NK-92 treated with Interleukin-12 subunit alpha and Interleukin-12 subunit beta, amount 100 ng/mL, for 24 hours (cell line): Measurements from ENCODE around the gene KCNA2.
A peak's percentile ranks its signal among the peaks of the same experiment; 100 is the strongest.

Experiments
- DNase-seq: peaks from one replicate; lab custom pipeline; 2025; lab: John Stamatoyannopoulos, UW

The KCNA2 gene

DNA sequence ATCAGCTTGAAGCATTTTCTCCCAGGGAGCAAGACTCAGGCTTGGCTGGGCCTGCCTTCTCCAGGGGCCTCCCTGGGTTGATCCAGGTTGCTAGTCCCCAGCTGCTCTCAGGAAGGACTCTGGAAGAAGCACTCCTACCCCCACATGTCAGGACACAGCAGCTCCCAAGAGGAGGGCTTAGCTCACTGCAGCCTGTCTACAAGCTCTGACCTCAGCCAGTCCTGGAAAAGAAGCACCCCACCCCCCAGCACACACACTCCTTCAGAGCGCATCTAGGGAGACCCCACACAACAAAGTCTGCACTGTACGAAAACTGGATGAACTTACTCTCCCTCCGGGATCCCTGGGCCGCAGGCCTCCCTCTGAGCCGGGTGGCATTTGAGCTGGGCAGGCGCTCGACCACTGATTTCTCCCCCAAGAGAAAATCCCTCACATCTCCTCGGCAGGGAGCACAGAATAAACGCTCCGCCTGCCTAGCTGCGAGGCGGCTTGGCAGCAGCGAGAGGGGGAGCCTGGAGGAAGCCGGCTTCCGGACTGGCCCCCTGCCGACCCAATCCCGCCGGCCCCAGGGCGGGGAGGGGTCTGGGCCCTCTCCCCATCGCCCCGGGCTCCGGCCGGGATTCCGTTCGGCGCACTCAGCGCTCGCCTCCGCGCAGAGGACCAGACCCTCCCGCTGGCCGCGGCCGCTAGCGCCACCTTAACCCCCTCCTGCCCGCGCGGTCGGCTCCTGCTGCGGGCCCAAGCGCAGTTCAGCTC is at the start of gene KCNA2:
TSS of gene KCNA2 (minus strand) at position 458 of the 756 bp plus-strand sequence. CDS start 1,576 bp downstream, outside the sequence.
- no peak for DNase-seq

DNA sequence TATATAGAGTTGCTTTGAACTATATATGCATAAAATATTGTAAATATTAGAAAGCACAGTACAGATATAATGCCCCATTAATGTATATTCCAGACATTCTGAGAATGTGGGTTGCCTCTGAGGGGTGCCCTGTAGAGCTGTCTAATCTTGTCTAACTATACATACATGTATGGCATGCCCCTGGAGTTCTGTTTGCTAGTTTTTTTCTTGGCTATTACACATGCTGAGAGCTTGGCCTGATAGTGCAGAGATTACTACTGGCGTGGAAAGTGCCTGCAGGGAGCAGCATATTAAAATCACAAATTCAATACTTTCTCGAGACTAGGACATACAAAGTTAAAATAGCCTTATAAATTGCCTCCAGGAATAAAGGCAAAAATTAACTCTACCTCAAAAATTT is 44.5 kb upstream of the KCNA2 start:
- no peak for DNase-seq

DNA sequence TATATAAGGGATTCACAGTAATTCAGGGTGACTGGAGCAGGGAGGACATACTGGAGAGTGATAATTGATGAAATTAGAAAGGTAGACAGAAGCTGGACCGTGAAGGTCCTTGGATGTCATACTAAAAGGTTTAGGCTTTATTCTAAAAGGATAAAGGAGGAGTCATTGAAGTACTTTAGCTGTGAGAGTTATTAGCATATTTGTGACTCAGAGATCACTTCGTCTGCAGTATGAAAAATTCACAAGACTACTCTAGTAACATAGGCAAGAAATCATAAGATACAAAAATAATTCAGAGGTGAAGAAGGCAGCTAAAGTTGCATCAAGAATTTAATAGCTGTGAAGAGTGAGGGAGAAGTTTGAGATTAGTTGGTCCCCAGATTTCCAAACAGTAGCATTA is 42.3 kb upstream of the KCNA2 start:
- no peak for DNase-seq

DNA sequence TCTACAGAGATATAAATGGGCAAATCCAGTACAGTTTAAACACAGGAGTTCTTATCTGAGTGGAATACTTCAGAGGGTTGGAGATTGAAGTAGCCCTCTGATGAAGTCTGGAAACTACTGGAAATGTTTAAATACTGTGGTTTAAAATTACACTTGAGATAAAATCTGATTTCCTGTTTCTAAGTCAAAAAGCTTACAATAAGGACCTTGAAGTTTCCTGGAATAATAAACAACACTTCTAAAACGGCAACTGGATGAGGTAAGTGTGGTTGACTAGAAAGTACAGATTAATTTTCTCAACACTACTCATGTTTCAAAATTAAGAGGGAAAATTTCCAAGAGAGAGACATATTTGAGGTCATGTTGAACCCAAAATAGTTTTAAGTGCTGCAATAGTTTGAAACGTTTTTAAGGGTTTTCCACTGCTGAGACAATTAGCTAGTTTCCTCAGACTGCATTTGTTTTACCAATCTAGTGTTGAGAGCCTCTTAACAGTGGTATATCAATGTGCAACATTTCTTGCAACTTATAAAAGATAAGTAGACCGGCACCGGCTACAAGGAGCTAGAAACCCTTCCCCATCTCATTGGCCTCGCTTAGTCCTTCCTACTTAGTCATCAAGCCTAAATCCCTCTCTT is 41.2 kb upstream of the KCNA2 start:
- no peak for DNase-seq

DNA sequence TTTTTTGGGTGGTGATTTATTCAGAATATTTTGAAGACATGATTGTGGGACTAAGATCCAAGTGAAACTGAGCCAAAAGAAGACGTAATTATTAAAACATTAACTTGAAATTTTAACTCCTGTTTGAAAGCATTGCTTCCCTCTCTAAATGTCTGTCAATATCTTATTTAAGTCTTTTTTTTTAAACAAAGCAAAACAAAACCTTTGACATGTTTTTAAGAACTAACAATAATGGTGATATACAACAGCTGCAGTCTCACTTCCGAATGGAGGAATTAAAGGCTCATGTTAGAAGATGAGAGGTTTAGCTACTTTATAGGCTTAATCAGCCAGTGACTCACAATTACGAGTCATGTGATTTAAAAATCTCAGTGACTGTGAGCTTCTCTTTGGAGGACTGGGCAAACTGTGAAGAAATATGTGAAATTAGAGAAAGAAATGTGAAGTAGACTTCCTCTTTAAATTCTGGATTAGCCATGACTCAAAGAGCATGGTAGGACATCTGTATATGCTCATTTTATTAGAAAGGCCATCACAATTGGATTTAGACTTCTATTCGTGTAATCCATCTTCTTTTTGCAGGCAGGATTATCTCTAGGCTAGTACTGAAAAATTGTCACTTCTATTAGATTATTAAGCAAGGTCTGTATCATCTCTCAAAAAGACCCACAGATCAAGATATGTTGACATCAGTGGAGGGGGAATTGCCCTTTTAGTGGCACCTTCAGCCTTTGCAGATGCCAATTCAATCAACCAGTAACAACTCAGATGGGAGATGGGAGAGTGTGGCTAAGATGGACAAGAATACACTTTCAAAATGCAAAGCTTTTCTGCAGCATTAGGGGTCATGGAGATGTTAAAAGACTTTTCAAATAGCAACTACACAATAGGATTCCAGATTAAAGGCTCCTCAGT is 39.9 kb upstream of the KCNA2 start:
- DNase-seq = no peak

GRCh38 chr1:110645211-110645610 is 39.1 kb upstream of the KCNA2 start:
- DNase-seq = no peak

DNA sequence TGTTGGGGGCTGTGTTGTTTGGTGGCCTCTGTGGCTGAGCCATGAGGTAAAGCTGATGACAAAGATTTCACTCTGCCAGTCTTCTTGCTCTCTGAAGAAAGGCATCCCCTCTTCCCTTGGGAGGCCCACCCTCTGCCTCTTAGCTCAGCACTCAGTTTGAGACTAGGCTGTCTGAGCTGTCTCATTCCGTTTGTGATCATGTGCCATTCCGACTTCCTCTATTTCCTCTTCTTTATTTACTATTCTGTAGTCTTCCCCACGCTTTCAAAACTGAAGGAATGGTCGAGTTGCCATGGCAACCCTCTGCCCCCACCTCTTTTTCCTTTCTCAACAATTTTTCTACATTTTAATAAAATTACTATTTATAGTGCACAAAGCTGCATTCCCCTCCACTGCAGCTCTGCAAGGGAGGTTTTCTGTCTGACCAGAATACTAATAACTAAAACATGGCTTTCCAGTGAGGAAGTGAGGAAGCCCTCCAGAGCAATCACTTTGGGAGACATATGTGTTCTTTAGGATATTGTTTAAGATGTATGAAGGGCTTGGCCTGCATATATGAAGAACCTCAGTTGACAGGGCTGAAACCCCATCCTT is 37.8 kb upstream of the KCNA2 start:
- no peak for DNase-seq

DNA sequence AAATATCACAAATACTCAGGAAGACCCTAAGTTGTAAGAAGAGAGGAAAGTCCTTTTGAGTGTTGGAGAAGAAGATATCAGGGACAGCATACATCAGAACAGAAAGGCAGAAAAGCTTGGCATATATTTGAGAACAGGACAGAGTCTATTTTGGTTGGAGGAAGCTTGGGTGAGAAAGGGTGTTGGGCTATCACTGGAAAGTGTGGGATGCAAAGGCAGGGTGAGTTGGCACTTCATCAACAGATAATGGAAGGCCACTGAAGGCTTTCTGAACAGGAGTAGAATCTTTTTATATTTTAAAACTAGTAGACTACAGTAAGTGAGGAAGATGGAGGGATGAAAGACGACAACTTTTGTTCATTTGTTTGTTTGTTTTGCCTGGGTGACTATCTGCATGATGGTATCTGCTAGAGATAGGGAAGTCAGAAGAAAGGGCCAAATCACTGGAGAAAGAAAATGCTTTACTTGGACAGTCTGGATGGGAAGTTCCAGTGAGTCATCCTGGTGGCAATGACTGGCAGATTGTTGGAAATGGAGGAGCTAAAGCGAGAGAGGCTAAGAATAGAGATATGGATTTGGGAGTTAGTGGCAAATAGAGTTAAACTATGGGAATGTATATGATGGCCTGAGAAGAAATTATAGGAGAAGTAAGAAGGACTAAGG is 33.7 kb upstream of the KCNA2 start:
- DNase-seq = no peak

DNA sequence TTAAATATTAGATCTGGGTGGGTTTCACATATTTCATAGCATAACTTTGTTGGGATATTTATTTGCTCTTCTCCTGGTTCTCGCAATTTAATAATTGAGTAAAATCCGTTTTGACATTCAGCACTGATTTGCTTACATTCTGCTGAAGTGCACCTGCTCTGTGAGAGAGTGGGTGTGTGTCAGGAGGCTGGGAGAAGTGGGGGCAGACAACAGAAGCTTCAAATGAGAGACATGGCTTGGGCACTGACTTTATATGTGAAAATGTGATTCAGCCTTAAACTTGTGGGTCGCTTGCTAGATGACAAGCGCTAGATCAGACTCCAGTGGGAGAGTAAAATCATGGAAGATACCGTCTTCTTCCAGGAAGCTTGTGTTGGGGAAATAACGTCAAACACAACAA is 32.4 kb upstream of the KCNA2 start:
- DNase-seq = no peak

DNA sequence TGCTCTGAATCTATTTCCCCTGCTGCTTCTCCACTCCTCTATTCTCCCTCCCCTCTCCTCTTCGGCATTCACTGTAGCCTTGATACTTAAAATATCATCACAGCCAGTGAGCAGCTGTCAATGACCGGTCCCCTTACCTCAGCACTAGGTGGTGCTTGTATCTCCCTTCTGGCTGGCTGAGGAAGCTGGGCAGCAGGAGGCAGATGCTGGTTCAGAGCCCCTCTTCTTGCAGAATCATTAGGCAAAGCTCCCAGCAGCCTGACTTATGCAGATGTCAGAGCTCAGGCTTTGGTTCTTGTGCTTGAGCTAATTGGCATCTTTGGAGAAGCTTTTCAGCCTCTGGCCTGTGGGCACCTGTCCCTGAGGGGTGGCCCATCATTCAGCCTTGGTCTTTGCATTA is 31.9 kb upstream of the KCNA2 start:
- DNase-seq = peak; percentile 48

- DNase-seq = peak; percentile 25
Measured at GRCh38 chr1:110637475-110637874, 31.3 kb upstream of the KCNA2 start.

- DNase-seq = no peak
Measured at GRCh38 chr1:110636149-110636935, 30.2 kb upstream of the KCNA2 start.

DNA sequence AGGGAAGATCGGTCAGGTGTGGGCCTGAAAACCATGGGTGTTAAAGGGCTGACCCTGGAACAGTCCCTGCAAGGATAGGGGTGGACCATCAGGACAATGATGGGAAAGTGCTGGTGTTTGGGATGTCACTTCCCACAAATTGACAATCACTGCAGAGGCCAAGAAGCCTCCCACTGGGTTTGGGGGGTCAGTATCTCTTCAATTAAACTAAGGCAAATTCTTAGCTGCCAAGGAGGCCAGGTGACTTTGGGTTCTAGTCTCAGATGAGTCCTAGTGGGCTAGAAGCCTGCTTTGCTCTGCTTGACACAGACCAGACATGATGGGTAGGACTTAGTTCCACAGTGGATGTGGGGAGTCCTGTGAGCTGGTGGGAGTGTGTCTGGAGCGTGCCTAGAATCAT is 29.3 kb upstream of the KCNA2 start:
- no peak for DNase-seq

DNA sequence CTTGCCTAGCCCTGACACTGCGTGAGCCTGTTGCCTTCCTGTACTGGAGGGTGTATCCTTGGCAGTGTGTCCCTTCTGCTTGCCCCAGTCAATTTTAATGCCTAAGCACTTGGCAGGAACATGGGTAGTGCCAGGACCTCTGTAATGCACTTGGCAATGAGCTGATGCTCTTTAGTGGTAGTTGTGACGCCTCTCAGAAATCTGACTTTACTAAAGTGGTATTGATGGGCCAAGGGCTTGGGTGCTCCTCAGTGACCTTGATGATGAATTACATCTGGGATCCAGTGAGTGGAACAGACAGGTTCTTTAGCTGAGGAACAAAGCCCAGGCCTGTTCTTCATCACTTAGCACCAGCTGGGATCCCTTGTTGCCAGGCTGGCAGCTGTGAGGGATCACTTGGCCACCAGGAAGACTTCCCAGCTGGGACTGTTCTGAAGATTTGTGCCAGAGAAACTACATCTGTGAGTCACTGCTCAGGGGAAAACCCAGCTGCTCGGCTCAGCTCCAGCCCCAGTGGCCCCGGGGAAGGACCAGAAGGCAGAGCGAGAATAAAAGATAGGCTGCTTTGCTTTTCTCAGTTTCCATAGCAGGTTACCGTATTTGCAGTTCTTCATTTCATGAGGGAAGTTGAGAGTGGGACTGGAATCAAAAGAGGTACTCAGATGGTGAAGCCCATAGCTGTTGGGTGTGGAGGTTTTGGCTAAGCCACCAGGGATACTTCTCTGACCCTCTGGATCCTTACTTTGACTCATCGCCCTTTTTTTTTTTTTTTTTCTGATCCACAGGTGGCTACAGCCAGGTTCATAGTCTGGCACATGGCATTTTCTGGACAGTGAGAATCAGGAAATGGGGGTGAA is 28.5 kb upstream of the KCNA2 start:
- peak; percentile 31 for DNase-seq

DNA sequence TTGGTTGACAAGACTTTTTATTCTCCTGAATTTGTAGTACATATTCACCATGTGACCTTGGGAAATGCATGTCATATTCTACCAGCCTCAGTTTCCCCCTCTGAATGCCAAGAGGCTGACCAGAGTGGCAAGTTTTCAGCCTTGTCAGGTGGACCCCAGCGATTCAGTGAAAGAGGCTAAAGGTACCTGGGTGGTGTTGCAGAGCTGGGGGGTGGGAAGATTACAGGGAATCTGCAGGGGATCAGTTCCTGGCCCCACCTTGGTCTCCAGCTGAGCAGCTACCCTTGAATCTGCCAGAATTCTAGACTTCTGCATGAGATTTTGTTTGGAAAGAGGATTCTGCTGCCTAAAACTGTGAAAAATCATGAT is 27.9 kb upstream of the KCNA2 start:
- no peak for DNase-seq

DNA sequence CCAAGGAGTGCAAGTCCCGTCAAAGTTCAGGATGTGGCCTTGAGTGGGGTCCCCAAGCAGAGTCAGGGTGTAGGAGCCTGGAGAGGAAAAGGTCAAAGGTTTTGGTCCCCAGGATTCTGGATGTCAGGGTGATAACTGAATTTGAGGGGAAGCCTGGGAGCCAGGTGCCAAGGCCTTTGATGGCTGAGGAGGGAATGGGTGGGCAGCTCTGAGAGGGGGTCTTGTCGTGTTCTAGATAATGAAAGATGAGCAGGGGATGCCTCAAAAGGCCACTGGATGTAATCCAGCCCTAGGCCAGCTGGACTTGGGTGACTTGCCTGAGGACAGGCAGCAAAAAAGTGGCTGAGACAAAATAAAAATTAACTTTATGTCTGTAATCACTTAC is 27.5 kb upstream of the KCNA2 start:
- DNase-seq = no peak

DNA sequence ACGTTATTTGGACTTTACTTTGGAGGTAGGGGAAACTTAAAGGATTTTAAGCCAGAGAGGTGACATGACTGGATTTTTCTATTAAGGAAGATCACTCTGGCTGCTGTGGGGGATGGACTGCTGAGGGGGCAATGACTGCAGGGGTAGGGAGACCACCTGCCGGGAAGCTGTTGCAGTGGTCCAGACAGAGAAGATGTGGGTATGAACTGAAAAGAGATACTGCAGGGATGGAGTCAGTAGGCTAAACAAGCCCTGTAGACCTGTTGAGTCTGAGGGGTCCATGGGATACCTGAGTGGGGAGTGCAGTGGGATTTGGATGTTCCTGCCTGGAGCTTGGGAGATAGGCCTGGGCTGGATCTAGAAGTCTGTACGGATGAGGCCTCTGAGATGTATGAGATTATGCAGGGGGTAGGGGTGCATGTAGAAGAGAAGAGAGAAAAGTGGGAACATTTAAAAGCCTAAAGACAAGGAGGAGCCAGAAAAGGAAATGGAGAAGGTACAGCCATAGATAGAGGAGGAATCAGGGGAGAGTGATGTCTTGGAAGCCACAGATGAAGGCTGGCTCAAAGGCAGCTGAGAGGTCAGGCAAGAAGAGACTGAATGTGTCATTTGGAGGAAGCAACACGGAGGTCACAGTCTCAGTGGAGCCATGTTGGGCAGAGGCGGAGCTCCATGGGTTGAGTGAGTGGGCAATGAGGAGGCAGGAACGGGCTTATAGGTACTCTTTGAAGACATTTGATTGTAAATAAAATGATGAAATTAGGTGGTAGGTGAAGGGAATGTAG is 25.9 kb upstream of the KCNA2 start:
- DNase-seq = peak; percentile 33

- peak; percentile 86 for DNase-seq
Measured at GRCh38 chr1:110630839-110631663, 24.9 kb upstream of the KCNA2 start.
